ENCODE results near the gene RAD51B. TPM values are rescaled to one million over a fixed set of nuclear protein-coding genes. Genes with fewer than 3 reads are reported as not detected.

Gene RAD51B
- total and polyA plus RNA-seq, 3 donors from 2014 or later, result 5.5 to 22.5 (median 19.1) TPM

- TF ChIP-seq POLR2A (IDR thresholded peaks at IDR 0.05) (no peak), CTCF (IDR thresholded peaks at IDR 0.05) (no peak)
- DNase-seq, result no peak
- peaks cover 3% of the 10 kb centered on the region for H3K4me1 ChIP-seq
- H3K36me3 ChIP-seq (ENCODE audit: low read depth, missing control alignments), result no peaks in the 10 kb centered on the region
- no peaks in the 10 kb centered on the region for H3K27me3 ChIP-seq
- H3K9me3 ChIP-seq, result no peaks in the 10 kb centered on the region
- 80 to 89% methylated on average over 6 of the region's 6 CpGs for WGBS, 2 donors
- H3K27ac ChIP-seq, result peak overlapping the region in 1 of 2 donors; percentile 69
- no peak overlapping the region for H3K4me3 ChIP-seq
- intact Hi-C loops (cut with DNase I; ENCODE audit: low total_unique reads), result no loop called here
Measured at GRCh38 chr14:68772761-68773381, 953.3 kb downstream of the RAD51B start.

GRCh38 chr14:68774771-68775613 lies 955.4 kb downstream of the RAD51B start:
- Histone ChIP-seq H3K27me3 (no peaks in the 10 kb centered on the region), H3K4me1 (peaks cover 22% of the 10 kb centered on the region), H3K9me3 (no peaks in the 10 kb centered on the region), H3K36me3 (ENCODE audit: low read depth, missing control alignments) (no peaks in the 10 kb centered on the region), H3K27ac (no peak overlapping the region), H3K4me3 (no peak overlapping the region)
- WGBS, 2 donors, result 88 to 91% methylated on average over 4 of the region's 4 CpGs
- DNase-seq, result no peak
- TF ChIP-seq POLR2A (IDR thresholded peaks at IDR 0.05) (no peak), CTCF (IDR thresholded peaks at IDR 0.05) (no peak)
- intact Hi-C loops (cut with DNase I; ENCODE audit: low total_unique reads), result no loop called here

GRCh38 chr14:68775614-68776126 lies 956.1 kb downstream of the RAD51B start:
- Histone ChIP-seq H3K27me3 (no peaks in the 10 kb centered on the region), H3K36me3 (ENCODE audit: low read depth, missing control alignments) (no peaks in the 10 kb centered on the region), H3K4me3 (no peak overlapping the region), H3K9me3 (no peaks in the 10 kb centered on the region), H3K27ac (no peak overlapping the region), H3K4me1 (peaks cover 28% of the 10 kb centered on the region)
- intact Hi-C loops (cut with DNase I; ENCODE audit: low total_unique reads), result no loop called here
- no peak for TF ChIP-seq POLR2A (IDR thresholded peaks at IDR 0.05)
- no peak for TF ChIP-seq CTCF (IDR thresholded peaks at IDR 0.05)
- no peak for DNase-seq
- 83 to 94% methylated on average over 6 of the region's 6 CpGs for WGBS, 2 donors

GRCh38 chr14:68777644-68778043 lies 958.1 kb downstream of the RAD51B start:
- intact Hi-C loops (cut with DNase I; ENCODE audit: low total_unique reads), result no loop called here
- 94 to 100% methylated on average over 1 of the region's 1 CpG for WGBS, 2 donors
- Histone ChIP-seq H3K27ac (no peak overlapping the region), H3K27me3 (no peaks in the 10 kb centered on the region), H3K36me3 (ENCODE audit: low read depth, missing control alignments) (no peaks in the 10 kb centered on the region), H3K9me3 (no peaks in the 10 kb centered on the region), H3K4me3 (no peak overlapping the region), H3K4me1 (peaks cover 48% of the 10 kb centered on the region)
- no peak for TF ChIP-seq CTCF (IDR thresholded peaks at IDR 0.05)
- TF ChIP-seq POLR2A (IDR thresholded peaks at IDR 0.05), result no peak
- DNase-seq, result peak; percentile 4

Small RNA genes lying within 50 kb of the gene (small RNA-seq; reads per million reads assigned to genes)
- gene RN7SL108P (0 reads per million in 2 donors), gene RN7SL706P (0 reads per million in 2 donors), gene RNU6-921P (0 reads per million in 2 donors)

Other genes with a start within 250 kb of the RAD51B start
- gene PIGH, start 219.5 kb upstream of the RAD51B start, total RNA-seq, result 10 to 100 TPM; 44.1 to 45.2 TPM
- gene PIGH, start 219.5 kb upstream of the RAD51B start, polyA plus RNA-seq (ENCODE audit: insufficient read depth, low read depth, low replicate concordance), result 69.3 TPM
- gene ARG2, start 199.9 kb upstream of the RAD51B start, total RNA-seq, result 1 to 10 TPM; 3.8 to 5.1 TPM
- 5.3 TPM for gene ARG2, start 199.9 kb upstream of the RAD51B start, polyA plus RNA-seq (ENCODE audit: insufficient read depth, low read depth, low replicate concordance)
- gene VTI1B, start 145.1 kb upstream of the RAD51B start, total RNA-seq, result 10 to 100 TPM; 65.0 to 72.7 TPM
- gene VTI1B, start 145.1 kb upstream of the RAD51B start, polyA plus RNA-seq (ENCODE audit: insufficient read depth, low read depth, low replicate concordance), result 143 TPM
- gene RDH11, start 124.0 kb upstream of the RAD51B start, total RNA-seq, result 10 to 100 TPM; 82.4 to 87.5 TPM
- gene RDH11, start 124.0 kb upstream of the RAD51B start, polyA plus RNA-seq (ENCODE audit: insufficient read depth, low read depth, low replicate concordance), result 63.2 TPM
- gene RDH12, start 117.9 kb upstream of the RAD51B start, total RNA-seq, result under 1 TPM; 0.37 to 0.63 TPM
- 0.40 TPM for gene RDH12, start 117.9 kb upstream of the RAD51B start, polyA plus RNA-seq (ENCODE audit: insufficient read depth, low read depth, low replicate concordance)
- gene ZFYVE26, start 3.2 kb upstream of the RAD51B start, total RNA-seq, result 10 to 100 TPM; 32.7 to 34.6 TPM
- gene ZFYVE26, start 3.2 kb upstream of the RAD51B start, polyA plus RNA-seq (ENCODE audit: insufficient read depth, low read depth, low replicate concordance), result 9.4 TPM